Stomach (tissue), 4 donors: ENCODE measurements around the gene RIOX2.

ENCODE experiments used
- POLR2A ChIP-seq, 4 donors: fragments of 450-650 bp; IDR thresholded peaks; one replicate each; pipeline ENCODE4 v1.6.1; 2016; ENCODE audit warnings: antibody characterized with exemption in 4 of 4, control low read depth in 2 of 4, mild to moderate bottlenecking in 1 of 4, moderate library complexity in 1 of 4
- POLR2AphosphoS5 ChIP-seq, 3 donors: sonication (generic); formaldehyde crosslinking; IDR thresholded peaks; one replicate each; pipeline ENCODE4 v1.6.1; 2016; ENCODE audit warnings: antibody characterized with exemption in 3 of 3
- TF ChIP-seq, protein P1 (sequence below), 7 experiments: fragments of 450-650 bp in 4 of 7; fragments of 200-600 bp in 3 of 7; sonication (generic) in 3 of 7; IDR thresholded peaks; one replicate each; pipeline ENCODE4 v1.5.1; 2016 to 2019; ENCODE audit warnings: antibody characterized with exemption in 7 of 7, control low read depth in 2 of 7, mild to moderate bottlenecking in 1 of 7

DNA sequence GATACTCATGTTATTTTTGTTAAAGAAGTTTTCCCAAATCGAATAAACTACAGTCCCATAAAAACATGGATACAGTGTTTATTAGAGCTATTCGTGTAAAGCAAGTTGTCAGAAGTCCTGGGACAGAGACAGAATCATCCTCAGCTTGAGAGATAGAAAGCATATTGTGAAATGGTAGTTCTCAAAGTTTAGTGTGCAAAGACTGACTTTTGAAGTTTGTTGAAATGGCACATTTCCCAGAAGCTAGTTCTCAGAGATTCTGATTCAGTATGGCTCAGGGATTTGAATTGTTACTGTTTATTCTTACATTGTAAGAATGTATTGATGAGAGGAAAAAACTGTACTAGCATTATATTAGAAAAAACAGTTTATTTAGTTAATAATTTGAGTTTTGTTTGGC lies 40.7 kb upstream of the RIOX2 start:
- TF ChIP-seq POLR2A (IDR thresholded peaks at IDR 0.05) (no peak), POLR2AphosphoS5 (IDR thresholded peaks at IDR 0.05) (no peak)
- TF ChIP-seq, protein P1, sequence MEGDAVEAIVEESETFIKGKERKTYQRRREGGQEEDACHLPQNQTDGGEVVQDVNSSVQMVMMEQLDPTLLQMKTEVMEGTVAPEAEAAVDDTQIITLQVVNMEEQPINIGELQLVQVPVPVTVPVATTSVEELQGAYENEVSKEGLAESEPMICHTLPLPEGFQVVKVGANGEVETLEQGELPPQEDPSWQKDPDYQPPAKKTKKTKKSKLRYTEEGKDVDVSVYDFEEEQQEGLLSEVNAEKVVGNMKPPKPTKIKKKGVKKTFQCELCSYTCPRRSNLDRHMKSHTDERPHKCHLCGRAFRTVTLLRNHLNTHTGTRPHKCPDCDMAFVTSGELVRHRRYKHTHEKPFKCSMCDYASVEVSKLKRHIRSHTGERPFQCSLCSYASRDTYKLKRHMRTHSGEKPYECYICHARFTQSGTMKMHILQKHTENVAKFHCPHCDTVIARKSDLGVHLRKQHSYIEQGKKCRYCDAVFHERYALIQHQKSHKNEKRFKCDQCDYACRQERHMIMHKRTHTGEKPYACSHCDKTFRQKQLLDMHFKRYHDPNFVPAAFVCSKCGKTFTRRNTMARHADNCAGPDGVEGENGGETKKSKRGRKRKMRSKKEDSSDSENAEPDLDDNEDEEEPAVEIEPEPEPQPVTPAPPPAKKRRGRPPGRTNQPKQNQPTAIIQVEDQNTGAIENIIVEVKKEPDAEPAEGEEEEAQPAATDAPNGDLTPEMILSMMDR (IDR thresholded peaks at IDR 0.05): no peak
